GM12872 (cell line): Measurements from ENCODE around the gene CCDC185.

Experiments
- CTCF ChIP-seq: IDR thresholded peaks from 3 replicates; pipeline ENCODE4 v1.5.1; 2011; ENCODE audit warnings: low read depth, mild to moderate bottlenecking, low read length, moderate library complexity; ENCODE audit not compliant: insufficient read depth

Gene CCDC185

GRCh38 chr1:223363856-223364684, 29.1 kb upstream of the CCDC185 start, which contains the start of gene SUSD4:
Gene SUSD4 (minus strand): TSS chr1:223364176. CDS start chr1:223363425, 751 bp downstream.
- no peak for TF ChIP-seq CTCF

DNA sequence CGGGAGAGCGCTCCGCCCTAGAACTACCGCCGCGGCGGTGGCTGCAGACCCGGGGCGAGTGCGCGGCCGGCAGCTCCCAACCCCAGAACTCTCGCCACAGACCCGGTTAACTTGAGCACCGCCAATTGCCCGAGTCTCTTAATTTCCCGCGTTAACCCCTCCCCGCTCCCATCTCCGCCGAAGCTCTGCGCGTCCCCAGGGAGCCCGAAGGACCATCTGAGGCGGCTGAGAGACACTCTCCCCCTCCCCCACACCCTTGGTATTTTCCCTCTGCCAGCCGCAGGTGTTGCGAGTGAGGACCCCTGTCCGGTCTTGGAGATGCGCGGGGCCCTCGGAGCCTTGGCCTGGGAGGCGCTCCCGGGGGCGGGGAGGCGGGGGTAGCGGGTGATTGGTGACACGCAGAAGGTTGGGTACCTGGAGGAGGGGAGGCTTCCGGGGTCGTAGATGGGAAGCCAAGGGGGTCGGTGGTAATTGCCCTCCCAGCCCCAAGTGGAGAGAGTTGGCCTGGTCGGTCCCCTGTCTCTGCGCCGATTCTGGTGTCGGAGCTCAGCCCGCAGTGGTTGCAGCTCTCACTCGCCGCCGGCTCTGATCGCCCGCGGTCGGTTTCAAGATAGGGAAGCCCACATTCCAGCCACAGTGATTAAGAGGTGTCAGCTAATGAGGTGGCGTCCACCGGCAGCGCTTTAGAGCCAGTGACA, 28.4 kb upstream of the CCDC185 start:
- TF ChIP-seq CTCF, result no peak

DNA sequence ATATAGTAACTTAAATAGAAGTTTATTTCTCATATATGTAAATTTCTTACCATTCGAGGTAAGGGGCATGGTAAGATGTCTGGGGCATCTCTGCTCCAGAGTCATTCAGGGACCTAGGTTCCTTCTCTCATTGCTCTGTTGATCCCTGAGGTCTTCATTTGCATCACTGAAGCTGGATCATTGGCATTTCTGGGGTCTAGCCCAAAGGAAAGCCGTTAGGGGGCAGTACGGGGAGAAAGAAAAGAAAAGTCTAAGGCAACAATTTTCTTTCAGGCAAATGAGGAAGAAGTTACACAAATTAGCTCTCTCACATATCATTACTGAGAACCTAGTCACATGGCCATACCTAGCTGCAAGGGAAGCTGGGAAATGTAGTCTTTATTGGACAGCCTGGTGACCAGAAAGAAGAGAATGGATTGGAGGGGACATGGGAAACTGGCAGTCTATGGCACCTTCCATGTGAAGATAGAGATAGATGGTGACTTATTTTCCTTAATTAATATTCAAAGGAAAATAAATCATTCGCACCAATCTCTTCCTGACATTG, 19.1 kb upstream of the CCDC185 start:
- TF ChIP-seq CTCF, result no peak

GRCh38 chr1:223378754-223379153, 14.5 kb upstream of the CCDC185 start:
- no peak for TF ChIP-seq CTCF

DNA sequence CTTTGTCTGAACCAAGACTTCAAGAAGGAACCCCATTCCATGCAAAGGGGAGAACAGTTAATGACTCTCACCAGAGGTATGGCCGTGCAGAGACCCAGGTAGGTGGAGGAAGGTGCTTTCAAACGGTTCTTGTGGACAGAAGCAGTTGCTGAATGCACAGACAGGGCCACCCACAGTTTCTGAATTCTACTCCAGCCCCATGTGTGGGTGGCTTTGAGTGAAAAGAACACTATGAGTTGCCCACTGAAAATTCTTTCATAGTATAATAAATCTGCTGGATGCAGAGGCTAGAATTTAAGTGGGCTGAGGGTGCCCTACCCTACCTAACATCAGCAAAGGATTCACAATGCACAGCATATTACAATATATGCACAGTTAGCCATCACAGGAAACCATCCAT, 7.2 kb upstream of the CCDC185 start:
- TF ChIP-seq CTCF, result no peak

- TF ChIP-seq CTCF, result no peak
Observed at GRCh38 chr1:223390618-223391017, 2.6 kb upstream of the CCDC185 start.

- no peak for TF ChIP-seq CTCF
Observed at GRCh38 chr1:223394242-223394641, 1.0 kb downstream of the CCDC185 start.
